Kidney capillary endothelial cell (primary cell): ENCODE results near the gene MRPL23.
"Not testable (repeated sequence)": the region's sequence is repeated elsewhere in the genome, so short reads cannot be mapped to it uniquely, and the experiment has no call there.

ENCODE experiments used
- DNase-seq: peaks from one replicate; pipeline ENCODE4 v3.0.0-alpha.2; 2018; ENCODE audit warnings: low spot score

Gene MRPL23

DNA sequence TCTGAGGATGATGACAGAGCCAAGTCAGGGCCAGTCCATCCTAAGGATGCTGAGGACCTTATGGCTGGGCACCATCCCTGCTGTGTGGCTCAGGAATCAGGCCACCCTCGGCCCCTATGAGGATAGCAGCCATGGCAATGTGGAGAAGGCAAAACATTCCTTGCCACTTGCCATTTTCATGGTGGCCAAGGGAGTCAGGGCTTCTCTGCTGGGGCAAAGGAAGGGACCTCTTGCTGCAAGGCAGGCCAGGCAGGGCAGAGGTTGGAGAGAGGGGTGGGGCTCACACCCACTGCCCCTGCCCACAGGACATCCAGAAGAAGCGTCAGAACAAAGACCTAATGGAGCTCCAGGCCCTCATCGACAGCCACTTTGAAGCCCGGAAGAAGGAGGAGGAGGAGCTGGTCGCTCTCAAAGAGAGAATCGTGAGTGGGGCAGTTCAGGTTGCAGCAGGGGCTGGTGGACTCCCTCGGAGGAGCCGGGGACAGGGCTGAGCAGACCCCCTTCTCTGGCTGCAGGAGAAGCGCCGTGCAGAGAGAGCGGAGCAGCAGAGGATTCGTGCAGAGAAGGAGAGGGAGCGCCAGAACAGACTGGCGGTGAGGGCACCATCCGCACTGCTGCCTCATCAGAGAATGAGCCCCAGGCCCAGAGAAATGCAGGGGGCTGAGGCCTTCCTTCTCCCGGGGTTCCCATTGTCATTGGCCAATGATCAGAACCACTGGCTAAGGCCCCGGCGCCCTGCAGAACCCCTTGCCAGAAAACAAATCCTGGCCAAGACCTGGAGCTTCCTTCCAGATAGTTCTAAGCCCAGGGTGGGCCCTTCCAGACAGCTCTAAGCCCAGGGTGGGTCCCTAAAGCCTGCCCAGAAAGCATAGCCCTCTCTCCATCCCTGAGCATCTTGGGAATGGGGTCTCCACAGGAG is 13.5 kb upstream of the MRPL23 start:
- no peak for DNase-seq

DNA sequence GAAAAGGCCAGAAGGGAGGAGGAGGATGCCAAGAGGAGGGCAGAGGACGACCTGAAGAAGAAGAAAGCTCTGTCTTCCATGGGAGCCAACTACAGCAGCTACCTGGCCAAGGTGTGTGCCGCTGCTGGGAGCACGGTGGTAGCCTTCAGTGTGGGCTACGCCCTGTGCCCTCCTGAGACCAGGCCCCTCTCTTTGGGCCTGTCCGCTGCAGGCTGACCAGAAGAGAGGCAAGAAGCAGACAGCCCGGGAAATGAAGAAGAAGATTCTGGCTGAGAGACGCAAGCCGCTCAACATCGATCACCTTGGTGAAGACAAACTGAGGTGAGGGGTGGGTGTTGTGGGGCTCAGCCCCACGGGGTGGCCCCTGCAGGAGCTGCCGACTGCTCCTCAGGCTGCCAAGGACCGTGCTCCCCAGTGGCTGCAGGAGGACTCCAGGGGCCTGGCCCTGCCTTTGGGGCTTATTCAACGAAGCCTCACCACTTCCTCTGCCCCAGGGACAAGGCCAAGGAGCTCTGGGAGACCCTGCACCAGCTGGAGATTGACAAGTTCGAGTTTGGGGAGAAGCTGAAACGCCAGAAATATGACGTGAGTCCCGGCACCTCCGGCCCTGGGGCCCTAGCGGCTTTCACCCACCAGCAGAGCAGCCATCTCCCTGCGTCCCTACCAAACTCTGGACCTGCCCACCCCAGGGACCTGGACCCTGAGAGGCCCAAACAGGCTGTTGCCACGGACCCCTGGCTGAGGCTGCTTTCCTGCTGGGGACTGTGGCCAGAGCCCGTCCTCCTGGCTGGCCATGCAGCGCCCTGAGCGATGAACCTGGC is 12.6 kb upstream of the MRPL23 start:
- DNase-seq, result no peak

DNA sequence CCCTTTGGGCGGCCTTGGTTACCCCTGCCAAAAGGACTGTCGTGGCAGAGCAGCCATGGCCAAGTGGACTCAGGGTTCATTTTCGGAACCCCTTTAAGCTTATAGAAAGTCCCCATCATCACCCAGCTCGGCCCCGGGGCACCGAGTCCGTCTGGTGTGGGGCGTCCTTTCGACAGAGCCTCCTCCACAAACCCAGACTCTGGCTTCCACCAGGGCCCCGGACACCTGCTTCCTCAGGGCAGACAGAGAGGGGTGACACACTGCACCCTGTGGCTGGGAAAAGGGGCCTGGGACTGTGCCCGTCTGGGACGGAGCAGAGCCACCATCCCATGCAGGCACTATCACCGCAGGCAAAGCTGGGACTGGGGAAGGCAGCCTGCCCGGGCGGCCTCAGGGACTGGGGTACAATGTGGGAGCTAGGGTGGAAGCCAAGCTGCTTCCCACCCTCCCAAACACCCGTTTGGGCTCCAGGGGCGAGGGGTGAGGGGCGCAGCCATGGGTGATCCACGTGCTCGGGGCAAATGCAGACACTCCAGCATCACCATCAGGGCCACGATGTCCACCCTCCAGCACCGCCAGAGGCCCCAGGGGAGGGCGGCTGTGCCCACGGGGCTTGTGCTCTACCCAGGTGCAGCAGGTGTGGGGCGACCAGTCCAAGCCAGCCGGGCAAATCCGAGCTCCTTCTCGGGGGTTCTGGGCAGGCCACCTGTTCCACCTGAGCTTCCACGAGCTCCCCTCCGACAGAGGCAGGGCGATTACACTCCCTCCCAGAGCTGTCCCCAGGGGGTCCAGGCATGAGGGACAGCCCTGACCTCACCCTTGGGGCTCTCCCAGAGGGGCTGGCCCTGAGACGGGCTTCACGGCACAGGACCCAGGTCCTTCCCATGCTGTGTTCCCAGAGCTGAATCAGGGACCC is 11.7 kb upstream of the MRPL23 start:
- no peak for DNase-seq

- no peak for DNase-seq
Observed at GRCh38 chr11:1936072-1936780, 10.9 kb upstream of the MRPL23 start.

DNA sequence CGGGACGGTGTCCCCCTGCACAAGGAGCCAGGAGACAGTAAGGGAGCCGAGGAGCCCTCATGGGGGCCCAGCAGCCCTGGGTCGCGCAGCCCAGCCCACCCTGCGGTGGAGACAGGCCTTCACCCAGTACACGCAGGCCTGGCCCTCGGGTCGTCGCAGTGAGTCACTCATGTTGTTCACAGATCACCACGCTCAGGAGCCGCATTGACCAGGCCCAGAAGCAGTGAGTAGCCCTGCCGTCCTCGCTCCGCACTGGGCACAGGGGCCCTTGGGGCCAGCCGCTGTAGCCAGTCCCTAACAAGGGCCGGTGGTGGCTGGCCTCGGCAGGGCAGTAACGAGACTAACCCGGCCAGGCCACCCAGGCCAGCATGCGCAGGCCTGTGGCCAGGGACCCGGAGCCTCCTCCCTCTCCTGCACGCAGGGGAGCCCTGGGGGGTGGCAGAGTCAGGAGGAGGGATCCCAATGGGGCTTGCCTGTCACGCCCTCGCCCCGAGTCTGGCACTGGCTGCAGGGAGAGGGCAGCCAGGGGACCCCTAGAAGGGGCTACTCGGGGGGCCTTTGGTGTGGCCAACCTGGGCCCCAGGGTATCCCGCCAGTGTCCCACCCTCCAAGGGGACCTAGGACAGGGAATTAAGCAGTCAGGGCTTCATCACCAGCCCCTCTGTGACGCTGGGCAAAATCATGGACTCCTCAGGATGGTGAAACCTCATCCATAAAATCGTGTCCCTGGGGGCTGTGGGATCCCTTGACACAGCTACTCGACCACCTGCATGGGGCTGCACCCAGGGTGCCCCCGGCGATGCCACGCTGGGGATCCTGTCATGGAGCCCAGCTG is 10.1 kb upstream of the MRPL23 start:
- DNase-seq, result no peak

- no peak for DNase-seq
Observed at GRCh38 chr11:1937616-1938342, 9.4 kb upstream of the MRPL23 start.

- DNase-seq, result no peak
Observed at GRCh38 chr11:1938343-1939005, 8.7 kb upstream of the MRPL23 start.

- no peak for DNase-seq
Observed at GRCh38 chr11:1939006-1939625, 8.0 kb upstream of the MRPL23 start.

- DNase-seq, result not testable (repeated sequence)
Observed at GRCh38 chr11:1939788-1940187, 7.3 kb upstream of the MRPL23 start.

DNA sequence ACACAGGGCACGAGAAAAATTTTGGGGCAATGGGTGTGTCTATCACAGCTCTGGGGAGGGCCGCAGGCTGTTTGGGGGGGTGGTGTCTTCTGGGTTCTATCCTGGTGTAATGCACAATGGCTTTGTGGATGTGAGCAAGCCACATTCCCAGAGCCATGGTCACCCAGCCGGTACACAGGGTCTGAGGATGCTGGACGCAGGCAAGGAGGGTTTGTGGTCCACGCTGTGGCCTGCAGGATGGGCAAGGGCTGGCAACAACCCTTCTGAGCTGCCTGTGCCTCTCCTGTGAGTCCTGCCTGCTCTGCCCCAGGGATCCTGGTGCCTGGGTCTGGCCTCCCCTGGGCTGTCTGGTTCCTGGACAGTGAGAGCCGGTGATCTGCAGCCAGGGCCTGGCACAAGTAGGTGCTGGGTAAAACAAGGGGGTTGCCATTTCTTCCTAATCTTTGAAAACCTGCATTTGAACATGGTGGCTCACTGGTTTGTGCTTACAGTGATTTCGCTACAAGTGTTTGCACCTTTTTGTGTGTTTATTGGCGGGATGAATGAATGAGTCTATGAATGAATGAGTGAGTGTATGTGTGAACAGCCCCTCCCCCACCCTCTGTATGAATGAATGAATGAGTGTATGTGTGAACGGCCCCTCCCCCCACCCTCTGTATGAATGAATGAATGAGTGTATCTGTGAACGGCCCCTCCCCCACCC is 4.4 kb upstream of the MRPL23 start:
- DNase-seq, result no peak

DNA sequence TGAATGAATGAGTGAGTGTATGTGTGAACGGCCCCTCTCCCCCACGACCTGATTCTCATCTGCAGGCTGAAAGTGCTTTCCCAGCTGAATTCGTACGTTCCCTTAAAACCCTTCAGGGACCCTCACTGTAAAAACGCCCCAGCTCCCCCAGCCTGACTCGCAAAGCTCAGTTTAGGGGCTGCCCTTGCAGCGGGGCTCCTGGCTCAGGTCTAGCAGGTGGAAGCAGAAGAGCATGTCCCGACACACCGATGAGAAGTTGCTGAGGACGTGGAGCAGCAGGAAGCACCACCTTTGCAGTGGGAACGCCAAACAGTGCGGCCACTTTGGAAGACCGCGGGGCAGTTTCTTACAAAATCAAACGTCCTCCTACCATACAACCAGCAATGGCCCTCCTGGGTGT is 3.6 kb upstream of the MRPL23 start:
- DNase-seq, result no peak

GRCh38 chr11:1943977-1944376 is 3.2 kb upstream of the MRPL23 start:
- no peak for DNase-seq

DNA sequence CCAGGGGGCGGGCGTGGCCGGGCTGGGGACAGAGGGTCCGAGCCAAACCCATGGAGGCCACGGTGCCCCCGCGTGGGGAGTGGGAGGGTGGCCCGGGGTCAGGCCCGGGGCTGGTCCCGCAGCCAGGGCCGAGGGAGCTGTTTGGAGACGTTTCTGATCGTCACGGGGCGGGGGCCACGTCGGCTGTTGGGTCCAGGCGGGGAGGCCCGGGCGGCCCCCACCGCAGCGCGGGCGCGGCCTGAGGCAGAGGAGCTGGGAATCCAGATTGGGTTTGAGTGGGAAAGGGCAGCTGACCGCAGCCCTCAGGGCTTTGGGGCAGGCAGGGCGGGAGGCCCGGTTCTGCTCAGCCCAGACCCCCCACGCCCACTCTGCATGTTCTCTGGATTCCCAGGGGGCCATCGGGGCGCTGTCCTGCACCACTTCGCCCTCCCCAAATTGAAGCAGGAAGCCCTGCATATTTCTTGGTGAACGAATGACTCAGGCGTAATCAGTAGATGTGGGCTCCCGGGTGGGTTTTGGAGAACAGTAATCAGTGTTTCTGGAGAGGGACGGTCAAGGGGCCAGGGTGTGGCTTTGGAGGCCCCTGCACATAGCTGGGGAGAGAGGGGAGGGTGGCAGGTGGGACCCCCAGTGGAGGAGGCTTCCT is 583 bp downstream of the MRPL23 start:
- DNase-seq, result no peak

GRCh38 chr11:1948389-1948788 is 1.3 kb downstream of the MRPL23 start:
- no peak for DNase-seq

DNA sequence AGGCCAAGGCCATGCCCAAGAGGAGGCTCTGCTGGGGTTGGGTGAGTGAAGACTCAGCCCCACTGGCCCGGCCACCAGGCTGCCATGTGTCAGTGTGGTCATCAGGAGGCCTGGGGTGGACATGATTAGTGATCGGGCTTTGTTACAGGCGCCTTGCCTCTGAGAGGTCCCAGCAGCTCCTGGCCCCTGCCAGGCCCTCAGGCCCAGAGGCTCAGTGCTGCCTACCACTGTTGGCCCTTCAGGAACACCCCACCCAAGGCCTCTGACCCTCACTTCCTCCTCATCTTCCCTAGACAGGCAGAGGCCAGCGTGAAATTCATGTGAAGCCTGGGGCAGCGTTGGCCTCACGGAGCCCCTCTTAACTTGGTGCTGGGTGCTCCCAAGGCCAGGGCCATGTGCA is 2.2 kb downstream of the MRPL23 start:
- no peak for DNase-seq

GRCh38 chr11:1949922-1950321 is 2.8 kb downstream of the MRPL23 start:
- DNase-seq, result no peak

DNA sequence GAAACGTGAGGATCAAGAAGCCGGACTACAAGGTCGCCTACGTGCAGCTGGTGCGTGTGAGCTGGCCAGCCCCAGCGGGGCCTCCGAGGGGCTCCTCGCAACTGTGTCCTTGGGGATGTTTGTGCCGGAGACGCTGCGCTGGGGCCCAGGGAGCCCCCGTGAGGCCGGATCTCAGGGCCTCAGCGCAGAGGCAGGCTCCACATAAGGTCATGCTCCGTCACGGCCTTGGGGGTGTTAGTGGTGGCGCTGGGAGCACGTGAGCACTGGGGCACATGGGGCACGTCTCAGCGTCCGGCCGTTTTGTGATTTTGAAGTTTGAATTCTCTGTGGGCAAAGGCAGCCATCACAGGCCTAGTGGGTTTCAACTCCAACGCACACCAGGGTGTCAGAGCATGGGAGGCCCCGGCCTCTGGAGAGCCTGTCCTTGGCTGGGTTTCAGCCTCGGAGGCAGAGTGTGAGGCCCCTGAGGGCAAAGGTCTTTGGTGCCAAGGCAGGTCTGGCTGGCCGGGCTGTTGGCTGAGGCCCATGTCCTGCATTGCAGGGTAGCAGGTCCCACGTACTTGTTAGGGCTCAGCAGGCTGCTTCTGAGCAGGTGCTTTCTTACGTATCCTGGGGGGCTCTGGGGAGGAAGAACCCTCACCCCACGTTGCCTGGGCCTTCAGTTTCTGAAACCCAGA is 5.8 kb downstream of the MRPL23 start:
- no peak for DNase-seq
